ELR (cell line): ENCODE results near the gene SRP68.
"Not testable (repeated sequence)": the region's sequence is repeated elsewhere in the genome, so short reads cannot be mapped to it uniquely, and the experiment has no call there.

Experiments used
- DNase-seq: peaks from one replicate; pipeline ENCODE4 v3.0.0-alpha.2; 2015; ENCODE audit warnings: low read depth

Gene SRP68

GRCh38 chr17:76076765-76077583 lies 4.7 kb upstream of the SRP68 start:
- no peak for DNase-seq

DNA sequence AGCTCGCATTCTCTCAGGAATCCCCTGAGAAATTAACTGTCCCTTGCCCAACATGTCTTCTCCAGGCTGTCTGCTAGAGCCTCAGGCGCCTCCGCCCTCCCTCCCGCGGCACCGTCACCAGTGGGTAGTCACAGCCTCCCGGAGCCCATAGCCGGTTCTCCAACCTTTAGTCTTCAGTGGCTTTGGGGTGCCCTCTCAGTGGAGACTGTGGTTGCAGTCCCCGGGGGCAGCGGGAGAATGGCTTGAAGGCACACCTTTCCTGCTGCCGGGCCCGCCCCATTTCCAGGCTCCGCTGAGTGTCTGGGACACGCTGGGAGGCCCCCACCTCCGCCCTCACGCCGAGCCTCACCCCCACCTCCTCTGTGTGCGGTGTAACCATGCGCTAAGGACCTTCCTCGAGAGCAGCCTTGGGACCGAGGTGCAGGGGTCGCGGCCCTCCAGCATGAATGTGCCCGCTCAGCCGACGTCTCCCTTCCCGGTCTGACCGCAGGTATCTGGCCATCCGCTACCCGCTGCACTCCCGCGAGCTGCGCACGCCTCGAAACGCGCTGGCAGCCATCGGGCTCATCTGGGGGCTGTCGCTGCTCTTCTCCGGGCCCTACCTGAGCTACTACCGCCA lies 3.9 kb upstream of the SRP68 start:
- no peak for DNase-seq

- no peak for DNase-seq
Observed at GRCh38 chr17:76075364-76076145, 3.2 kb upstream of the SRP68 start.

GRCh38 chr17:76074390-76075363 lies 2.4 kb upstream of the SRP68 start, which contains the start of gene GALR2:
Gene GALR2 (plus strand): TSS chr17:76074781. CDS start chr17:76074884, 103 bp downstream.
- no peak for DNase-seq

DNA sequence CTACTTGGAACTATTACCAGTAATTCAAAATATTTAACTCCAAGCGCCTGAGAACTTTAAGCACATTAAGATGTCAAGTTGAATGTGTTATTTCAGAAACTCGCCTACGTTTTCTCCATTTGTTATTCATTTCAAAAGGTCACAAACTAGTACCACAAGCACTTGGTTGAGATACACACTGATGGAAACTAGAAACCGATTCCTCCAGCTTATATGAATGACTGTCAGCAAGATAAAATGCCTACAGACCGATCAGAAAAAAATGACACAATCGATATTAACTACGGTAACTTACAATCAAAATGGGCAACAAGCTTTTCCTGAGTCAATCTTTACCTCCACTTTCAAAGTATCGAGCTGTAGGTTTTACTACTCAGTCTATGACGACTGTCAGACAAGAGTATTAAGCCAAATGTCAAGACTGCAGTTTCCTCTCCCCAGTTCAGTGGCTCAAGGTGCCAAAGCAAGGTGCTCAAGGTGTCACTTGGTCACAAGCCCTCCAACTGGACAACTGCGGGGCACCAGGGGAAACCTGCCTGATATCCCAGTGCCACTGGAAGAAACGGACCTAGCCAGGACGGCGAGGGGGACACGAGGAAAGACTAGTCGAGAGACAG lies 678 bp downstream of the SRP68 start:
- no peak for DNase-seq

- DNase-seq: no peak
Observed at GRCh38 chr17:76065775-76066174, 6.5 kb downstream of the SRP68 start.

DNA sequence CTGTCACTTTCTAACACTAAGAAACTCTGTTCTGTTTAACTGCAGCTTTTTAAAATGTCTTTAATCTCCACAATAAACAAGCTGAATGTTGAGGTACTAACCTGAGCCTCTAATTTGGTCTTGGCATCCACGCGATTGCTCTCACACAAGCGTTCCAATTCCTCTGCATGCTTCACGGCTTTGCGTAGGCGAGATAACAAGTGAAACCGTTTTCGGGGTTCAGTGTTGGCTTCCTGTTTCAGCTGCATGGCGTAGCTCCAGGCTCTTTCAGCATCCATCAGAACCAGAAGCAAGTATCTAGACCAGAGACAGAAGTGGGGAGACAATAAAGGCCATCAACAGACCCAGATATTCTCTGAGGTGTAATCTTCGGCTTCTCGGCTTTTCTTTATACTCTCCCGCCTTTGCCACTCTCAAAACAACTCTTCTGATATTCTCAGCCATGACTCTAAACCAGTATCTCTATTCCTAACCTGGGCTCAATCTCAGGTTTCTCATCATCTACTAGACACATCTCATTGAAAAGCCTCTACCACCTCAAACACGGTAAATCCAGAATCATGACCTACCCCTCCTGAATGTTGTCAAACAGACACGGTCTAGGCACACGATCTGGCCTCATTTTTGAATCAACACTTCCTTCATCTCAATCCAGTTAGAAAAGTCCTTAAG lies 8.3 kb downstream of the SRP68 start:
- DNase-seq: no peak

- DNase-seq: not testable (repeated sequence)
Observed at GRCh38 chr17:76058264-76058663, 14.1 kb downstream of the SRP68 start.

DNA sequence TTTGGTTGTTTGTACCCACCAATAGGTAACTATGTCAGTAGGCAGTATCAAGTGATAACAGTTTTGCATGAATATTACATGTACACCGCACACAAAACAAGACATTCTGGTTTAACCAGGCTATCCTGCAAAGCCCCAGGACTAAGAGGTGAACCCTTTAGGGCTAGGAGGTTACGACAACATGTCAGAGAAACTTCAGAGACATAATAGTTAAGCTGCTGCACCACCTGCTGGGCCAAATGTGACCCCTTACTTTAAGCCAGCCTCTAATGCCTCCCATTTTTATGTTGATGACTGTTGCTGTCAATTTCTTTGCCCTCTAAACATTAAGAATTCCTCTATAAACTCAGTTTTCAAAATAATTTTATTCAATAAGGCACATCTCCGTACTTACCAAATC lies 15.4 kb downstream of the SRP68 start:
- no peak for DNase-seq

DNA sequence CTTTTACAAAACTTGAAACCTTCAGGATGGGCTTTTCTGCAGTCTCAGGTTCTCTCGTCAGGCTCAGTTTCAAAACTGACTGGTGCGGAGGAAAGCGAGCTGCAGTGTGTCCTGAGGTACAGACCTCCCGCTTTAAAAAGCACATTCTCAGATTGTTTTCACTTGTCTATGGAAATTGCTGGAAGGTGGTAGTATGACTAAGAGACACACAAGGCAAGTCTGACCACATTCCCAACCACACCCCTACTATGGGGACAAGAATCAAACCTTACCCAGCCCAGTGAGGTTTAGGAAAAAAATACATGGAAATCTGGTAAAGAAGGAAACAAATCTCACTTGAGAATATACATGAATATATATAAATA lies 18.2 kb downstream of the SRP68 start:
- DNase-seq: peak; percentile 82

- DNase-seq: peak; percentile 87
Observed at GRCh38 chr17:76053246-76054111, 18.8 kb downstream of the SRP68 start.

DNA sequence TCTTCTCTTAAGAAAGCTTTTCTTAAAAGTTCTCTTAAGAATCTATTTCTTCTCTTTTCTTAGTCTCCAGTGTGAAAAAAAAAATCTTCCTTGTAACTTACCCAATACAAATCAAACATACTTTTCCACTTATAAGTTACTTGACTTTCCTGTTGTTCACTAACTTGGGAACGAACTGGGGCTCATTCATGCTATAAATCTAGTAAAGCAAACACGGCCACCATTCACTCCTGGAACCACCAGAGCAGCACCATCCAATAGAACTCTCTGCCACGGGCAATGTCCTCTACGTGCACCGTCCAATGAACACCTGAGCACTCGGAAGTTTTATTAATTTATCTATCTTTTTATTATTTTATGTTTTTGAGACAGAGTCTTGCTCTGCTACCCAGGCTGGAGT lies 20.8 kb downstream of the SRP68 start:
- DNase-seq: no peak

GRCh38 chr17:76050538-76051467 lies 21.5 kb downstream of the SRP68 start:
- DNase-seq: peak; percentile 26

DNA sequence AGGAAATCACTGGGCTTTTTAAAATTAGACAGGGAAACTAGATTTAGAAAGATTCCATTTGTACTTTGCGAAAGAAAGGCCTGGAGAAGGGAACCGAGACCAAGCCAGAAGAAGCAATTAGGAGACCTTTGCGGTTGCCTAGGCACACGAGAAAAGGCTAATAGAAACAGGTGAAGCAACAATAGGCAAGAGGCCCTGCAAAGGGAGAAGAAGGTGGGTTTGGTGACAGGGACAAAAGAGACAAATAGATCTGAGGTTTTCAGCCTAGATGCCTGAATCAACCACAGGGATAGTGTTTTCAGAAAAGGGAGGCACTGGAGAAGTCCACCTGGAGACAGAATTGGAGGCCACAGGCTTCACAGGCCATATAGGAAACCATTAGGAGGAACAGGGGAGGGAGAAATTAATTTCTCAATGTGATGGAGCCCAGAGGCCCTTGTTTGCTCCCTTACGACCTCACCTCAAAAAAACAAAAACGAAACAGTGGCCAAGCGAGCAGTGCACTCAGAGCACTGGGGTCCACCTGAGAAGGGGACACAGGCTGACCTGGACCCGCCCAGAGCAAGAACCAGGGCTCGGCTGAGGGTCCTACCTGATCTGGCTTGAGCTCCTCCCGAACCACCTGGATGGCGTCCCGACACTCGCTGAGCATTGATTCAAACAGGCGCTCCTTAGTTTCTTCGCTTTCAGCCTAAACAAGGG lies 22.3 kb downstream of the SRP68 start:
- DNase-seq: no peak

- no peak for DNase-seq
Observed at GRCh38 chr17:76049239-76049638, 23.1 kb downstream of the SRP68 start.

GRCh38 chr17:76048711-76049110 lies 23.6 kb downstream of the SRP68 start:
- DNase-seq: peak; percentile 90

- DNase-seq: no peak
Observed at GRCh38 chr17:76048025-76048605, 24.2 kb downstream of the SRP68 start.
